K562 (cell line): ENCODE results near the gene EHMT2. TPM values are rescaled to one million over a fixed set of nuclear protein-coding genes. Genes with fewer than 3 reads are reported as not detected.

ENCODE experiments used
- ATAC-seq: fragments of 200-7000 bp; cut with Tn5 transposase; 3 replicates; pipeline ENCODE4 v1.9.1; 2020; ENCODE audit warnings: moderate library complexity
- BruUV-seq: library from RNA; stranded (reverse); fragments of 400-500 nt; replicated peaks from 2 replicates; lab custom pipeline; 2021; lab: Mats Ljungman, UMichigan
- CTCF ChIA-PET: fragments of 300-600 bp; formaldehyde crosslinking; extraction: SDS; loops from one replicate; lab custom pipeline; 2021; ENCODE audit warnings: low intra/inter-chr PET ratio; lab: Yijun Ruan, JAX
- POLR2A ChIA-PET: fragments of 300-600, 350-650 bp; sonication (Branson Sonifier 250); formaldehyde crosslinking; extraction: SDS; loops from one replicate; lab custom pipeline; 2021; ENCODE audit warnings: antibody characterized with exemption, inconsistent platforms; lab: Yijun Ruan, JAX
- DNase-seq, 4 experiments: peaks; one replicate each; pipeline versions ENCODE4 v3.0.0 to v3.0.0-alpha.2; 2011 to 2018; ENCODE audit warnings: low spot score in 3 of 4, mixed read lengths in 3 of 4; ENCODE audit errors: extremely low read depth in 1 of 4
- FAIRE-seq: peaks from 2 replicates; lab custom pipeline; 2011; peaks lifted over from hg19 to GRCh38; lab: Jason Lieb, UNC
- H2AFZ ChIP-seq: 2 replicates; pipeline ENCODE4 v1.6.0; 2011; ENCODE audit warnings: low read depth, low read length, control low read depth, inconsistent platforms
- H3K27ac ChIP-seq: fragments of 200-600 bp; 3 replicates; pipeline ENCODE4 v1.8.0; 2011; ENCODE audit warnings: low read depth, mild to moderate bottlenecking, control low read depth, inconsistent platforms, low read length, moderate library complexity, mixed read lengths; ENCODE audit errors: extremely low read depth
- H3K27me3 ChIP-seq, 2 experiments: fragments of 300-600 bp in 1 of 2; 2 replicates in 1 of 2; 3 replicates in 1 of 2; pipeline versions ENCODE4 v1.6.0 to v1.8.0; 2011; ENCODE audit warnings: inconsistent platforms in 2 of 2, low read length in 2 of 2, mild to moderate bottlenecking in 1 of 2, mixed read lengths in 1 of 2, moderate library complexity in 1 of 2; ENCODE audit not compliant: control insufficient read depth in 2 of 2, insufficient read depth in 2 of 2
- H3K36me3 ChIP-seq: fragments of 300-600 bp; 3 replicates; pipeline ENCODE4 v1.8.0; 2011; ENCODE audit warnings: mild to moderate bottlenecking, low read length, inconsistent platforms; ENCODE audit not compliant: control insufficient read depth, insufficient read depth
- H3K4me1 ChIP-seq, 2 experiments: fragments of 200-600 bp in 1 of 2; replicated peaks in 1 of 2; 2 replicates in 1 of 2; 3 replicates in 1 of 2; pipeline versions ENCODE4 v1.5.1 to v1.8.0; 2011; ENCODE audit warnings: inconsistent platforms in 2 of 2, low read length in 2 of 2, mild to moderate bottlenecking in 1 of 2, mixed read lengths in 1 of 2, moderate library complexity in 1 of 2; ENCODE audit not compliant: control insufficient read depth in 2 of 2, insufficient read depth in 2 of 2
- H3K4me2 ChIP-seq: 2 replicates; pipeline ENCODE4 v1.6.1; 2011; ENCODE audit warnings: low read length, control low read depth, inconsistent platforms, mixed read lengths; ENCODE audit not compliant: insufficient read depth
- H3K4me3 ChIP-seq: fragments of 200-600 bp; sonication (generic), shearing (Covaris generic); 2 replicates; pipeline ENCODE4 v1.5.1; 2016; ENCODE audit warnings: control low read depth, inconsistent platforms
- H3K79me2 ChIP-seq: fragments of 200-600 bp; 3 replicates; pipeline ENCODE4 v1.8.0; 2011; ENCODE audit warnings: low read length, inconsistent platforms; ENCODE audit not compliant: control insufficient read depth, insufficient read depth
- H3K9ac ChIP-seq, 2 experiments: 2 replicates each; pipeline versions ENCODE4 v1.6.0 to v1.6.1; 2011; ENCODE audit warnings: low read depth in 2 of 2, low read length in 2 of 2, control low read depth in 1 of 2, inconsistent platforms in 1 of 2, mild to moderate bottlenecking in 1 of 2, mixed read lengths in 1 of 2; ENCODE audit not compliant: insufficient read depth in 1 of 2
- H3K9me1 ChIP-seq: one replicate; pipeline ENCODE4 v1.6.0; 2011; ENCODE audit warnings: inconsistent platforms, mild to moderate bottlenecking, low read length, moderate library complexity; ENCODE audit not compliant: control insufficient read depth, insufficient read depth
- H3K9me3 ChIP-seq: replicated peaks from 2 replicates; pipeline ENCODE4 v1.5.1; 2011; ENCODE audit warnings: low read depth, low read length, inconsistent platforms; ENCODE audit not compliant: control insufficient read depth, insufficient read depth
- H4K20me1 ChIP-seq: replicated peaks from 2 replicates; pipeline ENCODE4 v1.6.1; 2011; ENCODE audit warnings: low read length, inconsistent platforms, mixed read lengths; ENCODE audit not compliant: control insufficient read depth, insufficient read depth
- ZNF143 ChIP-seq: sonication (generic); formaldehyde crosslinking; IDR thresholded peaks from 2 replicates; pipeline ENCODE4 v1.9.0; 2022; ENCODE audit warnings: mild to moderate bottlenecking, missing genetic modification reagents
- WGBS: fragments of 100-300 bp; shearing (Covaris generic); methylation state at CpG from one replicate; pipeline ENCODE4 v1.1.6; 2016; ENCODE audit warnings: low coverage, mixed read lengths; ENCODE audit not compliant: insufficient coverage; ENCODE audit errors: missing lambda C conversion rate; 5-methylcytosine and 5-hydroxymethylcytosine counted together
- in situ Hi-C: fragments of 300-500 bp; cut with MboI; formaldehyde crosslinking; loops from 4 replicates; pipeline ENCODE4 v1.15.0; 2018; ENCODE audit warnings: inconsistent platforms, mixed read lengths
- intact Hi-C: fragments of 100-400 bp; cut with micrococcal nuclease; formaldehyde crosslinking; loops from 2 replicates; pipeline ENCODE4 v1.14.2; 2022
- polyA plus RNA-seq, 8 experiments: library from polyadenylated mRNA; depleted of rRNA in 4 of 8; stranded (reverse) in 5 of 8; unstranded in 3 of 8; fragments of >200 nt; fragmentation: Nextera tagmentation in 2 of 8; fragmentation: Illumina TruSeq in 1 of 8; extraction: Ambion mirVana in 2 of 8; extraction: Trizol in 1 of 8; gene quantifications; 2 replicates each; pipeline versions ENCODE4 v1.2.1 to v1.2.3, GENCODE V29; 2011 to 2014; ENCODE audit warnings: inconsistent platforms in 1 of 8, missing spikeins in 1 of 8
- total RNA-seq, 7 experiments: library from RNA; depleted of rRNA in 6 of 7; stranded (reverse); fragments of >200 nt in 6 of 7; fragmentation: Illumina TruSeq in 2 of 7; extraction: Trizol in 2 of 7; gene quantifications; 2 replicates each; pipeline versions ENCODE4 v1.2.1 to v1.2.3, GENCODE V29; 2011 to 2021; ENCODE audit warnings: low replicate concordance in 1 of 7
- TF ChIP-seq, protein P1 (sequence below): fragments of 250-450 bp; sonication (Bioruptor Pico); IDR thresholded peaks from 2 replicates; pipeline ENCODE4 v1.9.0; 2021; ENCODE audit warnings: mild to moderate bottlenecking, inconsistent platforms
- TF ChIP-seq, protein P2 (sequence below): fragments of 450-650 bp; IDR thresholded peaks from 2 replicates; pipeline ENCODE4 v1.6.1; 2016; ENCODE audit warnings: mild to moderate bottlenecking, moderate library complexity
- TF ChIP-seq, protein P3 (sequence below): fragments of 450-650 bp; formaldehyde crosslinking; IDR thresholded peaks from 2 replicates; pipeline ENCODE4 v1.4.0; 2020; ENCODE audit warnings: mild to moderate bottlenecking

The EHMT2 gene
- total and polyA plus RNA-seq, 9 of the 15 experiments (the other 6 are each of a cell fraction or from before 2014, with no cell fraction given): 2.1 to 63.8 (median 38.5) TPM

GRCh38 chr6:31865205-31866118, 32.0 kb downstream of the EHMT2 start:
- no peak for DNase-seq
- WGBS: 64% methylated on average over 21 of the region's 21 CpGs
- no peak for ATAC-seq
- in situ Hi-C loops: no loop called here
- Histone ChIP-seq H3K79me2 (peaks cover 24% of the 10 kb centered on the region), H4K20me1 (no peaks in the 10 kb centered on the region), H3K4me2 (no peak overlapping the region), H3K4me3 (no peak overlapping the region), H3K9me1 (peaks cover 3% of the 10 kb centered on the region), H3K9ac (peak overlapping the region in 1 of 2 experiments; percentile 74; a peak in 2 of 4 replicates), H3K36me3 (peaks cover 25% of the 10 kb centered on the region; the same call in 2 of the 3 replicates), H2AFZ (no peak overlapping the region), H3K27ac (no peak overlapping the region), H3K27me3 (peaks cover 0 to 4% of the 10 kb centered on the region in 2 experiments; a peak in 2 of 5 replicates), H3K4me1 (peaks cover 13 to 48% of the 10 kb centered on the region in 2 experiments; a peak in 4 of 5 replicates), H3K9me3 (no peaks in the 10 kb centered on the region)
- ChIA-PET CTCF (interaction anchor here (0.6 kb wide), 1 partner anchor 66 kb away, joined by 3 read pairs; no protein-coding TSS in a partner anchor), POLR2A (interaction anchor here (0.6 to 4.3 kb wide), 11 partner anchors 10 to 365 kb away, joined by 3 to 123 read pairs (median 4); partner anchors contain the start of genes ABHD16A, BAG6, CSNK2B and GPANK1)
- BruUV-seq: no TSS peak
- FAIRE-seq: no peak
- intact Hi-C loops: no loop called here
- TF ChIP-seq, protein P1, sequence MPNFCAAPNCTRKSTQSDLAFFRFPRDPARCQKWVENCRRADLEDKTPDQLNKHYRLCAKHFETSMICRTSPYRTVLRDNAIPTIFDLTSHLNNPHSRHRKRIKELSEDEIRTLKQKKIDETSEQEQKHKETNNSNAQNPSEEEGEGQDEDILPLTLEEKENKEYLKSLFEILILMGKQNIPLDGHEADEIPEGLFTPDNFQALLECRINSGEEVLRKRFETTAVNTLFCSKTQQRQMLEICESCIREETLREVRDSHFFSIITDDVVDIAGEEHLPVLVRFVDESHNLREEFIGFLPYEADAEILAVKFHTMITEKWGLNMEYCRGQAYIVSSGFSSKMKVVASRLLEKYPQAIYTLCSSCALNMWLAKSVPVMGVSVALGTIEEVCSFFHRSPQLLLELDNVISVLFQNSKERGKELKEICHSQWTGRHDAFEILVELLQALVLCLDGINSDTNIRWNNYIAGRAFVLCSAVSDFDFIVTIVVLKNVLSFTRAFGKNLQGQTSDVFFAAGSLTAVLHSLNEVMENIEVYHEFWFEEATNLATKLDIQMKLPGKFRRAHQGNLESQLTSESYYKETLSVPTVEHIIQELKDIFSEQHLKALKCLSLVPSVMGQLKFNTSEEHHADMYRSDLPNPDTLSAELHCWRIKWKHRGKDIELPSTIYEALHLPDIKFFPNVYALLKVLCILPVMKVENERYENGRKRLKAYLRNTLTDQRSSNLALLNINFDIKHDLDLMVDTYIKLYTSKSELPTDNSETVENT (CRISPR knock-in tag): no peak; the same call in 1 of the 2 replicates
- TF ChIP-seq, protein P2, sequence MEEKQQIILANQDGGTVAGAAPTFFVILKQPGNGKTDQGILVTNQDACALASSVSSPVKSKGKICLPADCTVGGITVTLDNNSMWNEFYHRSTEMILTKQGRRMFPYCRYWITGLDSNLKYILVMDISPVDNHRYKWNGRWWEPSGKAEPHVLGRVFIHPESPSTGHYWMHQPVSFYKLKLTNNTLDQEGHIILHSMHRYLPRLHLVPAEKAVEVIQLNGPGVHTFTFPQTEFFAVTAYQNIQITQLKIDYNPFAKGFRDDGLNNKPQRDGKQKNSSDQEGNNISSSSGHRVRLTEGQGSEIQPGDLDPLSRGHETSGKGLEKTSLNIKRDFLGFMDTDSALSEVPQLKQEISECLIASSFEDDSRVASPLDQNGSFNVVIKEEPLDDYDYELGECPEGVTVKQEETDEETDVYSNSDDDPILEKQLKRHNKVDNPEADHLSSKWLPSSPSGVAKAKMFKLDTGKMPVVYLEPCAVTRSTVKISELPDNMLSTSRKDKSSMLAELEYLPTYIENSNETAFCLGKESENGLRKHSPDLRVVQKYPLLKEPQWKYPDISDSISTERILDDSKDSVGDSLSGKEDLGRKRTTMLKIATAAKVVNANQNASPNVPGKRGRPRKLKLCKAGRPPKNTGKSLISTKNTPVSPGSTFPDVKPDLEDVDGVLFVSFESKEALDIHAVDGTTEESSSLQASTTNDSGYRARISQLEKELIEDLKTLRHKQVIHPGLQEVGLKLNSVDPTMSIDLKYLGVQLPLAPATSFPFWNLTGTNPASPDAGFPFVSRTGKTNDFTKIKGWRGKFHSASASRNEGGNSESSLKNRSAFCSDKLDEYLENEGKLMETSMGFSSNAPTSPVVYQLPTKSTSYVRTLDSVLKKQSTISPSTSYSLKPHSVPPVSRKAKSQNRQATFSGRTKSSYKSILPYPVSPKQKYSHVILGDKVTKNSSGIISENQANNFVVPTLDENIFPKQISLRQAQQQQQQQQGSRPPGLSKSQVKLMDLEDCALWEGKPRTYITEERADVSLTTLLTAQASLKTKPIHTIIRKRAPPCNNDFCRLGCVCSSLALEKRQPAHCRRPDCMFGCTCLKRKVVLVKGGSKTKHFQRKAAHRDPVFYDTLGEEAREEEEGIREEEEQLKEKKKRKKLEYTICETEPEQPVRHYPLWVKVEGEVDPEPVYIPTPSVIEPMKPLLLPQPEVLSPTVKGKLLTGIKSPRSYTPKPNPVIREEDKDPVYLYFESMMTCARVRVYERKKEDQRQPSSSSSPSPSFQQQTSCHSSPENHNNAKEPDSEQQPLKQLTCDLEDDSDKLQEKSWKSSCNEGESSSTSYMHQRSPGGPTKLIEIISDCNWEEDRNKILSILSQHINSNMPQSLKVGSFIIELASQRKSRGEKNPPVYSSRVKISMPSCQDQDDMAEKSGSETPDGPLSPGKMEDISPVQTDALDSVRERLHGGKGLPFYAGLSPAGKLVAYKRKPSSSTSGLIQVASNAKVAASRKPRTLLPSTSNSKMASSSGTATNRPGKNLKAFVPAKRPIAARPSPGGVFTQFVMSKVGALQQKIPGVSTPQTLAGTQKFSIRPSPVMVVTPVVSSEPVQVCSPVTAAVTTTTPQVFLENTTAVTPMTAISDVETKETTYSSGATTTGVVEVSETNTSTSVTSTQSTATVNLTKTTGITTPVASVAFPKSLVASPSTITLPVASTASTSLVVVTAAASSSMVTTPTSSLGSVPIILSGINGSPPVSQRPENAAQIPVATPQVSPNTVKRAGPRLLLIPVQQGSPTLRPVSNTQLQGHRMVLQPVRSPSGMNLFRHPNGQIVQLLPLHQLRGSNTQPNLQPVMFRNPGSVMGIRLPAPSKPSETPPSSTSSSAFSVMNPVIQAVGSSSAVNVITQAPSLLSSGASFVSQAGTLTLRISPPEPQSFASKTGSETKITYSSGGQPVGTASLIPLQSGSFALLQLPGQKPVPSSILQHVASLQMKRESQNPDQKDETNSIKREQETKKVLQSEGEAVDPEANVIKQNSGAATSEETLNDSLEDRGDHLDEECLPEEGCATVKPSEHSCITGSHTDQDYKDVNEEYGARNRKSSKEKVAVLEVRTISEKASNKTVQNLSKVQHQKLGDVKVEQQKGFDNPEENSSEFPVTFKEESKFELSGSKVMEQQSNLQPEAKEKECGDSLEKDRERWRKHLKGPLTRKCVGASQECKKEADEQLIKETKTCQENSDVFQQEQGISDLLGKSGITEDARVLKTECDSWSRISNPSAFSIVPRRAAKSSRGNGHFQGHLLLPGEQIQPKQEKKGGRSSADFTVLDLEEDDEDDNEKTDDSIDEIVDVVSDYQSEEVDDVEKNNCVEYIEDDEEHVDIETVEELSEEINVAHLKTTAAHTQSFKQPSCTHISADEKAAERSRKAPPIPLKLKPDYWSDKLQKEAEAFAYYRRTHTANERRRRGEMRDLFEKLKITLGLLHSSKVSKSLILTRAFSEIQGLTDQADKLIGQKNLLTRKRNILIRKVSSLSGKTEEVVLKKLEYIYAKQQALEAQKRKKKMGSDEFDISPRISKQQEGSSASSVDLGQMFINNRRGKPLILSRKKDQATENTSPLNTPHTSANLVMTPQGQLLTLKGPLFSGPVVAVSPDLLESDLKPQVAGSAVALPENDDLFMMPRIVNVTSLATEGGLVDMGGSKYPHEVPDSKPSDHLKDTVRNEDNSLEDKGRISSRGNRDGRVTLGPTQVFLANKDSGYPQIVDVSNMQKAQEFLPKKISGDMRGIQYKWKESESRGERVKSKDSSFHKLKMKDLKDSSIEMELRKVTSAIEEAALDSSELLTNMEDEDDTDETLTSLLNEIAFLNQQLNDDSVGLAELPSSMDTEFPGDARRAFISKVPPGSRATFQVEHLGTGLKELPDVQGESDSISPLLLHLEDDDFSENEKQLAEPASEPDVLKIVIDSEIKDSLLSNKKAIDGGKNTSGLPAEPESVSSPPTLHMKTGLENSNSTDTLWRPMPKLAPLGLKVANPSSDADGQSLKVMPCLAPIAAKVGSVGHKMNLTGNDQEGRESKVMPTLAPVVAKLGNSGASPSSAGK: no peak
- TF ChIP-seq, protein P3, sequence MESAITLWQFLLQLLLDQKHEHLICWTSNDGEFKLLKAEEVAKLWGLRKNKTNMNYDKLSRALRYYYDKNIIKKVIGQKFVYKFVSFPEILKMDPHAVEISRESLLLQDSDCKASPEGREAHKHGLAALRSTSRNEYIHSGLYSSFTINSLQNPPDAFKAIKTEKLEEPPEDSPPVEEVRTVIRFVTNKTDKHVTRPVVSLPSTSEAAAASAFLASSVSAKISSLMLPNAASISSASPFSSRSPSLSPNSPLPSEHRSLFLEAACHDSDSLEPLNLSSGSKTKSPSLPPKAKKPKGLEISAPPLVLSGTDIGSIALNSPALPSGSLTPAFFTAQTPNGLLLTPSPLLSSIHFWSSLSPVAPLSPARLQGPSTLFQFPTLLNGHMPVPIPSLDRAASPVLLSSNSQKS: no peak
- 0 out of 2 replicates have a peak, but pooled peaks have one; percentile 8 for TF ChIP-seq ZNF143 (CRISPR knock-in tag)
